WTC11 (cell line): ENCODE data around the gene CLASP1. TPM values are rescaled to one million over a fixed set of nuclear protein-coding genes. Genes with fewer than 3 reads are reported as not detected.

ENCODE experiments used
- ATAC-seq: fragments of 200-7000 bp; cut with Tn5 transposase; 2 replicates; pipeline ENCODE4 v1.10.0; 2021; ENCODE audit warnings: mild to moderate bottlenecking, moderate library complexity
- CTCF ChIA-PET: fragments of 300-600 bp; sonication (Branson Sonifier 250); formaldehyde crosslinking; loops from one replicate; lab custom pipeline; 2021; ENCODE audit warnings: antibody characterized with exemption; lab: Charles Lee
- POLR2A ChIA-PET: fragments of 350-600 bp; sonication (Branson Sonifier 250); formaldehyde crosslinking; loops from one replicate; lab custom pipeline; 2021; ENCODE audit warnings: antibody characterized with exemption; lab: Charles Lee
- DNase-seq: peaks from one replicate; pipeline ENCODE4 v3.0.0; 2021; ENCODE audit warnings: low spot score
- H3K27ac Mint-ChIP-seq: 2 replicates; pipeline ENCODE4 v1.8.0; 2021; ENCODE audit warnings: mixed read lengths
- H3K27me3 Mint-ChIP-seq: 2 replicates; pipeline ENCODE4 v1.8.0; 2021; ENCODE audit warnings: low read depth, mild to moderate bottlenecking, moderate library complexity, mixed read lengths
- H3K36me3 Mint-ChIP-seq: 2 replicates; pipeline ENCODE4 v1.8.0; 2021; ENCODE audit warnings: mixed read lengths
- H3K4me1 Mint-ChIP-seq: 2 replicates; pipeline ENCODE4 v1.8.0; 2022; ENCODE audit warnings: mixed read lengths
- H3K4me3 Mint-ChIP-seq: 2 replicates; pipeline ENCODE4 v1.8.0; 2021; ENCODE audit warnings: mild to moderate bottlenecking, moderate library complexity, mixed read lengths
- H3K9me3 Mint-ChIP-seq: 2 replicates; pipeline ENCODE4 v1.8.0; 2021; ENCODE audit warnings: mixed read lengths
- CREM ChIP-seq: sonication (generic); formaldehyde crosslinking; IDR thresholded peaks from 2 replicates; pipeline ENCODE4 v1.8.1; 2022; ENCODE audit warnings: mild to moderate bottlenecking, missing genetic modification reagents, moderate library complexity
- E2F5 ChIP-seq: sonication (generic); formaldehyde crosslinking; IDR thresholded peaks from 2 replicates; pipeline ENCODE4 v1.8.1; 2022; ENCODE audit warnings: mild to moderate bottlenecking, moderate library complexity, missing genetic modification reagents
- FOXP1 ChIP-seq: sonication (generic); formaldehyde crosslinking; IDR thresholded peaks from 2 replicates; pipeline ENCODE4 v1.8.0; 2022; ENCODE audit warnings: missing genetic modification reagents, mild to moderate bottlenecking, moderate library complexity, borderline replicate concordance
- GRHL2 ChIP-seq: fragments of 250-450 bp; sonication (Bioruptor Pico); IDR thresholded peaks from 2 replicates; pipeline ENCODE4 v1.8.0; 2022; ENCODE audit warnings: mild to moderate bottlenecking, moderate library complexity; ENCODE audit not compliant: insufficient replicate concordance, severe bottlenecking
- MAX ChIP-seq: sonication (generic); formaldehyde crosslinking; IDR thresholded peaks from 2 replicates; pipeline ENCODE4 v1.8.0; 2022; ENCODE audit warnings: mild to moderate bottlenecking, missing genetic modification reagents
- MXD4 ChIP-seq: fragments of 250-450 bp; sonication (Bioruptor Pico); IDR thresholded peaks from 2 replicates; pipeline ENCODE4 v1.8.0; 2021; ENCODE audit warnings: mild to moderate bottlenecking, moderate library complexity, borderline replicate concordance
- NR1H2 ChIP-seq: sonication (generic); formaldehyde crosslinking; IDR thresholded peaks from 2 replicates; pipeline ENCODE4 v1.9.0; 2021; ENCODE audit warnings: mild to moderate bottlenecking, moderate library complexity, missing genetic modification reagents
- RELA ChIP-seq: sonication (generic); formaldehyde crosslinking; IDR thresholded peaks from 2 replicates; pipeline ENCODE4 v1.8.1; 2022; ENCODE audit warnings: missing genetic modification reagents, mild to moderate bottlenecking, borderline replicate concordance
- RORB ChIP-seq: fragments of 250-450 bp; sonication (Bioruptor Pico); IDR thresholded peaks from 2 replicates; pipeline ENCODE4 v1.9.0; 2021; ENCODE audit warnings: mild to moderate bottlenecking
- SMAD3 ChIP-seq: sonication (generic); formaldehyde crosslinking; IDR thresholded peaks from 2 replicates; pipeline ENCODE4 v1.8.0; 2022; ENCODE audit warnings: missing genetic modification reagents, mild to moderate bottlenecking, borderline replicate concordance
- TEAD1 ChIP-seq: sonication (generic); formaldehyde crosslinking; IDR thresholded peaks from 2 replicates; pipeline ENCODE4 v1.8.0; 2022; ENCODE audit warnings: mild to moderate bottlenecking, missing genetic modification reagents
- TEAD4 ChIP-seq: sonication (generic); formaldehyde crosslinking; IDR thresholded peaks from 2 replicates; pipeline ENCODE4 v1.8.0; 2022; ENCODE audit warnings: mild to moderate bottlenecking, missing genetic modification reagents
- USF2 ChIP-seq: sonication (generic); formaldehyde crosslinking; IDR thresholded peaks from 2 replicates; pipeline ENCODE4 v1.8.1; 2023; ENCODE audit warnings: mild to moderate bottlenecking, missing genetic modification reagents, moderate library complexity
- ZNF281 ChIP-seq: sonication (generic); formaldehyde crosslinking; IDR thresholded peaks from 2 replicates; pipeline ENCODE4 v1.8.0; 2023; ENCODE audit warnings: mild to moderate bottlenecking, missing genetic modification reagents
- ZNF416 ChIP-seq: fragments of 250-450 bp; sonication (Bioruptor Pico); IDR thresholded peaks from 2 replicates; pipeline ENCODE4 v1.9.0; 2021; ENCODE audit warnings: mild to moderate bottlenecking, inconsistent platforms
- ZSCAN18 ChIP-seq: fragments of 250-450 bp; sonication (Bioruptor Pico); IDR thresholded peaks from 2 replicates; pipeline ENCODE4 v2.1.2; 2022; ENCODE audit warnings: mild to moderate bottlenecking, moderate library complexity
- total RNA-seq: library from RNA; stranded (reverse); gene quantifications from 3 replicates; pipeline ENCODE4 v1.2.3, GENCODE V29; 2021

The CLASP1 gene
- total RNA-seq, 1 experiment from 2014 or later: 50.0 TPM

- POLR2A ChIA-PET: no interaction called here
- no peak for TF ChIP-seq USF2 (CRISPR knock-in tag)
- no peak for TF ChIP-seq GRHL2 (CRISPR knock-in tag)
- no peak for TF ChIP-seq RORB
- no peak for TF ChIP-seq ZSCAN18 (CRISPR knock-in tag)
- TF ChIP-seq TEAD1 (CRISPR knock-in tag): no peak
- TF ChIP-seq RELA (CRISPR knock-in tag): no peak
- no peak for TF ChIP-seq ZNF281 (CRISPR knock-in tag)
- no peak for TF ChIP-seq ZNF416
- TF ChIP-seq, all 79 proteins: peak for 0
- no peaks in the 10 kb centered on the region for H3K9me3 Mint-ChIP-seq
- H3K27me3 Mint-ChIP-seq: peaks cover 11% of the 10 kb centered on the region
- no peak overlapping the region for H3K27ac Mint-ChIP-seq
- H3K4me1 Mint-ChIP-seq: peaks cover 10% of the 10 kb centered on the region
- ATAC-seq: no peak
- DNase-seq: no peak
- CTCF ChIA-PET: no interaction called here
- H3K36me3 Mint-ChIP-seq: no peaks in the 10 kb centered on the region
- H3K4me3 Mint-ChIP-seq: no peak overlapping the region
Observed at GRCh38 chr2:121291251-121291580, 358.0 kb downstream of the CLASP1 start.

GRCh38 chr2:121289271-121289670 is 360.0 kb downstream of the CLASP1 start:
- Mint-ChIP-seq H3K27me3 (peaks cover 22% of the 10 kb centered on the region), H3K27ac (no peak overlapping the region), H3K9me3 (no peaks in the 10 kb centered on the region), H3K4me3 (no peak overlapping the region), H3K4me1 (peaks cover 10% of the 10 kb centered on the region), H3K36me3 (no peaks in the 10 kb centered on the region)
- no peak for DNase-seq
- ChIA-PET CTCF (interaction anchor here (1.2 to 1.6 kb wide), 2 partner anchors 161 to 190 kb away, joined by 5 to 6 read pairs; no protein-coding TSS in a partner anchor), POLR2A (no interaction called here)
- TF ChIP-seq SMAD3 (CRISPR knock-in tag): no peak
- no peak for TF ChIP-seq ZNF281 (CRISPR knock-in tag)
- no peak for ATAC-seq

GRCh38 chr2:121288454-121289231 is 360.6 kb downstream of the CLASP1 start:
- ATAC-seq (no peak), DNase-seq (no peak)
- Mint-ChIP-seq H3K27me3 (peaks cover 28% of the 10 kb centered on the region), H3K4me1 (peaks cover 16% of the 10 kb centered on the region), H3K4me3 (no peak overlapping the region), H3K27ac (no peak overlapping the region), H3K36me3 (no peaks in the 10 kb centered on the region), H3K9me3 (no peaks in the 10 kb centered on the region)
- ChIA-PET POLR2A (no interaction called here), CTCF (interaction anchor here (1.2 to 1.6 kb wide), 2 partner anchors 160 to 189 kb away, joined by 5 to 6 read pairs; no protein-coding TSS in a partner anchor)
- TF ChIP-seq E2F5 (no peak), MXD4 (CRISPR knock-in tag) (no peak), CREM (no peak), TEAD4 (CRISPR knock-in tag) (no peak), NR1H2 (CRISPR knock-in tag) (no peak), MAX (CRISPR knock-in tag) (no peak), FOXP1 (CRISPR knock-in tag) (no peak)
